NCI-H2107 treated with DMSO at 0.1 percent for 48 hours (cell line): ENCODE results near the gene PHB1.
"Not testable (repeated sequence)": the region's sequence is repeated elsewhere in the genome, so short reads cannot be mapped to it uniquely, and the experiment has no call there.

Experiments
- DNase-seq: peaks from one replicate; lab custom pipeline; 2025; ENCODE audit not compliant: unreplicated experiment; lab: John Stamatoyannopoulos, UW

PHB1 gene

GRCh38 chr17:49381793-49382192 is 32.9 kb downstream of the PHB1 start:
- DNase-seq, result no peak

- no peak for DNase-seq
These were observed 33.6 kb downstream of the PHB1 start for GRCh38 chr17:49381033-49381432.

- no peak for DNase-seq
These were observed 34.8 kb downstream of the PHB1 start for GRCh38 chr17:49379926-49380325.

GRCh38 chr17:49378311-49378710 is 36.4 kb downstream of the PHB1 start:
- DNase-seq, result no peak

GRCh38 chr17:49375544-49375943 is 39.1 kb downstream of the PHB1 start:
- DNase-seq, result no peak

GRCh38 chr17:49373115-49373514 is 41.6 kb downstream of the PHB1 start:
- no peak for DNase-seq

GRCh38 chr17:49372425-49372824 is 42.3 kb downstream of the PHB1 start:
- no peak for DNase-seq

- DNase-seq, result peak; percentile 26
These were observed 43.5 kb downstream of the PHB1 start for GRCh38 chr17:49370971-49371834.

GRCh38 chr17:49369760-49370159 is 44.9 kb downstream of the PHB1 start:
- DNase-seq, result no peak

GRCh38 chr17:49369089-49369488 is 45.6 kb downstream of the PHB1 start:
- no peak for DNase-seq

GRCh38 chr17:49365667-49366066 is 49.0 kb downstream of the PHB1 start:
- DNase-seq, result peak; percentile 49

GRCh38 chr17:49365126-49365525 is 49.6 kb downstream of the PHB1 start:
- not testable (repeated sequence) for DNase-seq

GRCh38 chr17:49364119-49364518 is 50.6 kb downstream of the PHB1 start:
- DNase-seq, result no peak

- no peak for DNase-seq
These were observed 51.4 kb downstream of the PHB1 start for GRCh38 chr17:49363251-49363650.

GRCh38 chr17:49362723-49363117 is 52.0 kb downstream of the PHB1 start:
- DNase-seq, result no peak

- peak; percentile 83 for DNase-seq
These were observed 52.6 kb downstream of the PHB1 start, which contains the start of gene ZNF652 for GRCh38 chr17:49361902-49362722. ZNF652 (minus strand) TSS chr17:49362250; CDS start chr17:49317725, 44,525 bp downstream.

GRCh38 chr17:49361129-49361901 is 53.4 kb downstream of the PHB1 start:
- DNase-seq, result peak; percentile 42

GRCh38 chr17:49360796-49361128 is 53.9 kb downstream of the PHB1 start:
- no peak for DNase-seq

- DNase-seq, result no peak
These were observed 54.5 kb downstream of the PHB1 start for GRCh38 chr17:49359990-49360795.

- no peak for DNase-seq
These were observed 55.9 kb downstream of the PHB1 start for GRCh38 chr17:49358641-49359247.
